Left lung (tissue), 10 donors: Measurements from ENCODE around the gene GABPB1. TPM values are rescaled to one million over a fixed set of nuclear protein-coding genes. Genes with fewer than 3 reads are reported as not detected.

ENCODE experiments used
- ATAC-seq: fragments of 200-7000 bp; cut with Tn5 transposase; one replicate; pipeline ENCODE4 v1.9.1; 2020; ENCODE audit warnings: moderate library complexity
- DNase-seq, 4 donors: peaks; one replicate each; pipeline ENCODE4 v3.0.0-alpha.2; 2013 to 2020
- H3K27ac ChIP-seq, 2 donors: fragments of 200-600 bp; sonication (generic) in 1 of 2; one replicate each; pipeline versions ENCODE4 v1.5.0 to v1.8.0; 2020 to 2021
- H3K27me3 ChIP-seq, 2 donors: fragments of 200-600 bp; sonication (generic) in 1 of 2; one replicate each; pipeline versions ENCODE4 v1.5.0 to v1.8.0; 2020 to 2021
- H3K36me3 ChIP-seq, 2 donors: fragments of 200-600 bp; sonication (generic) in 1 of 2; one replicate each; pipeline versions ENCODE4 v1.5.0 to v1.8.0; 2020 to 2021
- H3K4me1 ChIP-seq, 2 donors: fragments of 200-600 bp; one replicate each; pipeline ENCODE4 v1.8.0; 2021
- H3K4me3 ChIP-seq, 2 donors: fragments of 200-600 bp; sonication (generic) in 1 of 2; one replicate each; pipeline versions ENCODE4 v1.5.0 to v1.8.0; 2020 to 2021; ENCODE audit warnings: mild to moderate bottlenecking in 1 of 2
- H3K9me3 ChIP-seq, 2 donors: fragments of 200-600 bp; sonication (generic) in 1 of 2; one replicate each; pipeline versions ENCODE4 v1.5.0 to v1.8.0; 2020 to 2021
- CTCF ChIP-seq, 2 donors: fragments of 200-600 bp; sonication (generic) in 1 of 2; IDR thresholded peaks; one replicate each; pipeline versions ENCODE4 v1.5.0 to v1.8.0; 2021; ENCODE audit warnings: antibody characterized with exemption in 2 of 2
- intact Hi-C, 2 donors: fragments of 100-400 bp; cut with DNase I; formaldehyde crosslinking; loops; one replicate each; pipeline versions ENCODE4 v1.11.2 to v1.14.2; 2022
- polyA plus RNA-seq, 6 donors: library from polyadenylated mRNA; unstranded; fragments of 120-200 nt; gene quantifications; one replicate each; pipeline ENCODE4 v1.2.1, GENCODE V29; 2013; ENCODE audit not compliant: insufficient read length in 6 of 6
- total RNA-seq, 2 donors: library from RNA; stranded (reverse); fragmentation: NEBNext Ultra II Directional; extraction: Animal tissue kit (Norgen Biotek cat#: 25700); gene quantifications; one replicate each; pipeline ENCODE4 v1.2.1, GENCODE V29; 2021
- donor health status: DM: no; HTN: yes; CAD: no.
- donor health status: DM: no; HTN: no; CAD: no.

The GABPB1 gene
- total and polyA plus RNA-seq, 8 donors = 17.8 to 40.0 (median 36.7) TPM

GRCh38 chr15:50318697-50319096 is 36.3 kb downstream of the GABPB1 start:
- Histone ChIP-seq H3K27ac (no peak overlapping the region), H3K27me3 (no peaks in the 10 kb centered on the region)
- no peak for DNase-seq

GRCh38 chr15:50315814-50316630 is 39.0 kb downstream of the GABPB1 start:
- intact Hi-C loops = no loop called here
- Histone ChIP-seq H3K27ac (no peak overlapping the region), H3K4me3 (no peak overlapping the region), H3K36me3 (no peaks in the 10 kb centered on the region), H3K4me1 (no peaks in the 10 kb centered on the region), H3K27me3 (no peaks in the 10 kb centered on the region), H3K9me3 (no peaks in the 10 kb centered on the region)
- DNase-seq (peak in 2 of 4 donors; percentile 20 to 59), ATAC-seq (peak; percentile 65)
- peak; percentile 58 to 68 for TF ChIP-seq CTCF (IDR thresholded peaks at IDR 0.05)

More at GRCh38 chr15:50318697-50319096, 36.3 kb downstream of the GABPB1 start:
- Histone ChIP-seq H3K4me3 (no peak overlapping the region), H3K36me3 (no peaks in the 10 kb centered on the region), H3K9me3 (no peaks in the 10 kb centered on the region), H3K4me1 (no peaks in the 10 kb centered on the region)
- intact Hi-C loops = no loop called here
- no peak for ATAC-seq
- TF ChIP-seq CTCF (IDR thresholded peaks at IDR 0.05) = no peak

GRCh38 chr15:50312636-50313035 is 42.4 kb downstream of the GABPB1 start:
- intact Hi-C loops = no loop called here
- no peak for TF ChIP-seq CTCF (IDR thresholded peaks at IDR 0.05)

GRCh38 chr15:50307799-50308198 is 47.2 kb downstream of the GABPB1 start:
- Histone ChIP-seq H3K9me3 (peaks cover 0 to 5% of the 10 kb centered on the region in 2 donors), H3K4me3 (no peak overlapping the region), H3K27ac (no peak overlapping the region), H3K4me1 (no peaks in the 10 kb centered on the region), H3K27me3 (no peaks in the 10 kb centered on the region), H3K36me3 (peaks cover 0 to 32% of the 10 kb centered on the region in 2 donors)
- no peak for ATAC-seq
- no peak for DNase-seq
- intact Hi-C loops = no loop called here
- no peak for TF ChIP-seq CTCF (IDR thresholded peaks at IDR 0.05)

More at GRCh38 chr15:50312636-50313035, 42.4 kb downstream of the GABPB1 start:
- no peaks in the 10 kb centered on the region for H3K4me1 ChIP-seq
- H3K4me3 ChIP-seq = no peak overlapping the region
- H3K27ac ChIP-seq = no peak overlapping the region
- H3K27me3 ChIP-seq = no peaks in the 10 kb centered on the region
- no peak for ATAC-seq
- H3K36me3 ChIP-seq = peaks cover 0 to 9% of the 10 kb centered on the region in 2 donors
- H3K9me3 ChIP-seq = peaks cover 0 to 5% of the 10 kb centered on the region in 2 donors
- no peak for DNase-seq

GRCh38 chr15:50304836-50305235 is 50.2 kb downstream of the GABPB1 start:
- no peak overlapping the region for H3K4me3 ChIP-seq
- H3K27me3 ChIP-seq = no peaks in the 10 kb centered on the region
- ATAC-seq (no peak), DNase-seq (no peak)
- peaks cover 0 to 57% of the 10 kb centered on the region in 2 donors for H3K36me3 ChIP-seq
- H3K27ac ChIP-seq = no peak overlapping the region
- intact Hi-C loops = no loop called here
- no peak for TF ChIP-seq CTCF (IDR thresholded peaks at IDR 0.05)
- H3K4me1 ChIP-seq = no peaks in the 10 kb centered on the region
- peaks cover 0 to 5% of the 10 kb centered on the region in 2 donors for H3K9me3 ChIP-seq
